GM19238 (cell line): Measurements from ENCODE around the gene DCDC2.
"Not testable (repeated sequence)": the region's sequence is repeated elsewhere in the genome, so short reads cannot be mapped to it uniquely, and the experiment has no call there.

Experiments
- DNase-seq: peaks from one replicate; pipeline ENCODE4 v3.0.0; 2011; ENCODE audit warnings: low spot score; ENCODE audit not compliant: insufficient read length

Gene DCDC2

GRCh38 chr6:24381476-24382219 is 23.8 kb upstream of the DCDC2 start:
- no peak for DNase-seq

GRCh38 chr6:24378473-24379097 is 20.7 kb upstream of the DCDC2 start:
- no peak for DNase-seq

GRCh38 chr6:24376871-24377270 is 19.0 kb upstream of the DCDC2 start:
- no peak for DNase-seq

- no peak for DNase-seq
Observed at GRCh38 chr6:24374612-24375011, 16.8 kb upstream of the DCDC2 start.

- not testable (repeated sequence) for DNase-seq
Observed at GRCh38 chr6:24365103-24365633, 7.3 kb upstream of the DCDC2 start.

GRCh38 chr6:24362363-24362762 is 4.5 kb upstream of the DCDC2 start:
- DNase-seq: not testable (repeated sequence)

- peak; percentile 52 for DNase-seq
Observed at GRCh38 chr6:24359640-24360454, 2.0 kb upstream of the DCDC2 start.

- no peak for DNase-seq
Observed at GRCh38 chr6:24358219-24358821, 461 bp upstream of the DCDC2 start.

GRCh38 chr6:24356310-24356973 is 1.4 kb downstream of the DCDC2 start:
- no peak for DNase-seq

- DNase-seq: no peak
Observed at GRCh38 chr6:24355393-24355792, 2.5 kb downstream of the DCDC2 start.

GRCh38 chr6:24353861-24354260 is 4.0 kb downstream of the DCDC2 start:
- DNase-seq: no peak

- no peak for DNase-seq
Observed at GRCh38 chr6:24352434-24352833, 5.4 kb downstream of the DCDC2 start.

- DNase-seq: no peak
Observed at GRCh38 chr6:24344976-24345375, 12.9 kb downstream of the DCDC2 start.

- DNase-seq: no peak
Observed at GRCh38 chr6:24340998-24341938, 16.6 kb downstream of the DCDC2 start.

GRCh38 chr6:24339932-24340331 is 17.9 kb downstream of the DCDC2 start:
- no peak for DNase-seq

GRCh38 chr6:24334285-24334684 is 23.6 kb downstream of the DCDC2 start:
- no peak for DNase-seq

GRCh38 chr6:24332317-24332716 is 25.5 kb downstream of the DCDC2 start:
- DNase-seq: no peak

GRCh38 chr6:24330137-24330732 is 27.6 kb downstream of the DCDC2 start:
- no peak for DNase-seq

- DNase-seq: no peak
Observed at GRCh38 chr6:24329451-24329850, 28.4 kb downstream of the DCDC2 start.
